ENCODE results near the gene DENND1C. TPM values are rescaled to one million over a fixed set of nuclear protein-coding genes. Genes with fewer than 3 reads are reported as not detected.

DENND1C gene, protein sequence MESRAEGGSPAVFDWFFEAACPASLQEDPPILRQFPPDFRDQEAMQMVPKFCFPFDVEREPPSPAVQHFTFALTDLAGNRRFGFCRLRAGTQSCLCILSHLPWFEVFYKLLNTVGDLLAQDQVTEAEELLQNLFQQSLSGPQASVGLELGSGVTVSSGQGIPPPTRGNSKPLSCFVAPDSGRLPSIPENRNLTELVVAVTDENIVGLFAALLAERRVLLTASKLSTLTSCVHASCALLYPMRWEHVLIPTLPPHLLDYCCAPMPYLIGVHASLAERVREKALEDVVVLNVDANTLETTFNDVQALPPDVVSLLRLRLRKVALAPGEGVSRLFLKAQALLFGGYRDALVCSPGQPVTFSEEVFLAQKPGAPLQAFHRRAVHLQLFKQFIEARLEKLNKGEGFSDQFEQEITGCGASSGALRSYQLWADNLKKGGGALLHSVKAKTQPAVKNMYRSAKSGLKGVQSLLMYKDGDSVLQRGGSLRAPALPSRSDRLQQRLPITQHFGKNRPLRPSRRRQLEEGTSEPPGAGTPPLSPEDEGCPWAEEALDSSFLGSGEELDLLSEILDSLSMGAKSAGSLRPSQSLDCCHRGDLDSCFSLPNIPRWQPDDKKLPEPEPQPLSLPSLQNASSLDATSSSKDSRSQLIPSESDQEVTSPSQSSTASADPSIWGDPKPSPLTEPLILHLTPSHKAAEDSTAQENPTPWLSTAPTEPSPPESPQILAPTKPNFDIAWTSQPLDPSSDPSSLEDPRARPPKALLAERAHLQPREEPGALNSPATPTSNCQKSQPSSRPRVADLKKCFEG
- total RNA-seq: 3.1 TPM

DNA sequence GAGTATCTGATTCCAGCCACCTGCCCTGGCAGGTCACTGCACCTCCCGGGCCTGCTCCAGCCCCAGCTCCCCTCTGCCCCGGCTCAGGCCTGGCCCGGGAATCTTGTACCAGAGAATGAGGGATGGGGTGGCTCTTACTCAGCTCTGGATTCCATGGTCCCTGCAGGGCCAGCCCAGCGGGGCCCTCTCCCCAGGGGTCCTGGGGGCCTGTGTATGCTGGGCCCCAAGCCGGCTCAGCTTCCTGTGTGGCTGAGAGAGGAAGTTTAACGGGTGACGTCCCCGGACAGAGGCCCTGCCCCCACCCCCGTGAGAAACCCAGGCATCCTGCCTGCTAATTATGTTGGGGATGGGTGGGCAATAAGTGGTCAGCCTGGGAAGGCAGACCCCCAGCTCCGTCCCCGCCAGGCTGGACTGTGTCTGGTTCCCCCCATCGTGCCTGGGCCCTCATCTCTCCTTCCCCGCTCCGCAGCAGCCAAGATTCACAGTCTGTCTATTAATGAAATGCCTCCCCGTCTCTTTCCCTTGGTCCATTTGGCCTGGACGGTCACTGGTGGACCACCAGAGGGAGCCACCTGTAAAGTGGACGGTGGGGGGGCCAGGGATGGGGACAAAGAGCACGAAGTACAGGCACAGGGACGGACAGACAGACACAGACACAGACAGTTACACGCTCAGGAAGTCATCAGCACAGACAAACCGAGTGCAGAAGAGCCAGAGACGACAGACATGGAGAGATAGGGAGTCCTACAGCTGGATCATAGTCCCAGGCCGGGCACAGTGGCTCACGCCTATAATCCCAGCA lies at the start of gene DENND1C:
Gene DENND1C (minus strand): TSS at position 247 of the 802 bp plus-strand sequence. CDS start 92 bp downstream, at position 155.
- DNase-seq (ENCODE audit: low spot score): no peak

DNA sequence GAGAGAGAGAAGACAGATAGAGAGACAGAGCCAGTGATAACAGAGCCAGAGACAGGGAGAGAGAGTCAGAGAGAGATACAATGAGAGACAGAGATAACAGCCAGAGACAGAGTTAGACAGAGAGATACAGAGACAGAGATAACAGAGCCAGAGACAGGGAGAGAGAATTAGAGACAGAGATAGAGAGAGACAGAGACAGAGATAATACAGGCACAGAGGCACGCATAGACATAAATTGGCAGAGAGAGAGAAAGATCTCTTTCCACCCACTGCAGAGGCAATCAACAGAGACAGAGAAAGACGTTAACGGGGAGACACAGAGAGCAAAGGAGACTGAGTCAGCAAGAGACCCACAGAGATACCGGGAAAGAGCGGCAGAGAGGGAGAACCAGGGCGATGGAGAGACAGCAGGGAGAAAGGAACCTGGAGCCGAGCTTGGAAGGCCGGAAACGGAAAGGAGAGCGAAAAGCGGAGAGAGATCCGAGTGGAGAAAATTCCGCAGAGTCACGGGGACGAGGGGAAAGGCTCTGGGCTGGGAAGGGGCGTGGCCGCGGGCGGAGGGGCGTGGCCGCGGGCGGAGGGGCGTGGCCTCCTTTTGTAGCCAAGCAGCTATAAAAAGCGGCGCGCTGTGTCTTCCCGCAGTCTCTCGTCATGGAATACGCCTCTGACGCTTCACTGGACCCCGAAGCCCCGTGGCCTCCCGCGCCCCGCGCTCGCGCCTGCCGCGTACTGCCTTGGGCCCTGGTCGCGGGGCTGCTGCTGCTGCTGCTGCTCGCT lies 49.0 kb upstream of the DENND1C start, which contains the start of gene TNFSF9:
Gene TNFSF9 (plus strand): TSS at position 641 of the 777 bp plus-strand sequence. CDS start 11 bp downstream, at position 652.
- peak; percentile 90 for DNase-seq (ENCODE audit: low spot score)

DNA sequence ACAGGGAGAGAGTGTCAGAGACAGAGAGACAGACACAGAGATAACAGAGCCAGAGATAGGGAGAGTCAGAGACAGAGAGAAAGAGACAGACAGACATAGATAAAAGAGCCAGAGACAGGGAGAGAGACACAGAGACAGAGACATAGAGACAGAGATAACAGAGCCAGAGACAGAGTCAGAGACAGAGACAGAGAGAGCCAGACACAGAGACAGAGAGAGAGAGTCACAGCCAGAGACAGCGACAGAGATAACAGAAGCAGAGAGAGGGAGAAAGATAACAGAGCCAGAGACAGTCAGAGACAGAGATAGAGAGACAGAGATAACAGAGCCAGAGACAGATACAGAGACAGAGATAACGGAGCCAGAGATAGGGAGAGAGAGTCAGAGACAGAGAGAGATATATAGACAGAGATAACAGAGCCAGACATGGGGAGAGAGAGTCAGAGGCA lies 48.4 kb upstream of the DENND1C start:
- no peak for DNase-seq (ENCODE audit: low spot score)

DNA sequence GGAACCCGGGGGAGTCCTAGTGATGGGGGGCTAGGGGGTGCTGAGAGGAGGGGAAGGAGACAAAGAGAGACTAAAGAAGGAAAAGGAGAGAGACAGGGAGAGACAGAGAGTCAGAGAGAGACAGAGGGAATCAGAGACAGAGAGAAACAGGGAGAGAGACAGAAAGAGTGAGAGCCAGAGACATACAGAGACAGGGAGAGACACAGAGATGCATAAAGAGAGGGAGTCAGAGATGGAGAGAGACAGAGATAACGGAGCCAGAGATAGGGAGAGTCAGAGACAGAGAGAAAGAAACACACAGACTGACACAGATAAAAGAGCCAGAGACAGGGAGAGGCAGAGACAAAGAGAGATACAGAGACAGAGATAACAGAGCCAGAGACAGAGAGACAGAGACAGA lies 47.8 kb upstream of the DENND1C start:
- no peak for DNase-seq (ENCODE audit: low spot score)

GRCh38 chr19:6528544-6529121 lies 47.0 kb upstream of the DENND1C start:
- DNase-seq (ENCODE audit: low spot score): no peak

DNA sequence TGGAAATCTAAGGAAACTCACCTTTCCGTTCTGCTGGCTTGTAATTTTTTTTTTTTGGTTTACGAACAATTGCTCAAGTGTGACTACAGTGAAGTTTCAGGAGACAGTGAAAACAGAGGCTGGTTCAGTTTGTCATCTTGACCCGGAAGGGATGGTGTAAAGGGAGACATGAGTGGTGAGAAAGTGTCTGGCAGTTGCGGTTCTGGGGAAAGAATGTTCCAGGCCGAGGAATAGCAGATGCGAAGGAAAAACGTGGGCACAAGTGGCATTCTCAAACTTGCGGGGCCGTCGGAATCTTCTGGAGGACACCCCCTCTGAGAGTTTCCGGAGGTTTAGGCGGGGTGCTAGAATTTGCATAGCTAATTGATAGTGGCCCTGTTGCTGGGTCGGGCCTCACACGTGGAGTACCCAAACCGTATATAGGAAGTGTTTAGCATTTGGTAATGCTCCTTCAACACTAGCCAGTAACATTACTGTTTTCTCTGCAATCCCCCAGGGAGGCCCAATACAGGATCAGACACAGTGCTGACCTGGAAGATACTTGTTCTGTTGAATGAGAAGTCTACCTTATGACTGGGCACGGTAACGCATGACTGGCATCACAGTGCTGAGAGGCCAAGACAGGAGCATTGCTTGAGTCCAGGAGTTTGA lies 46.4 kb upstream of the DENND1C start:
- no peak for DNase-seq (ENCODE audit: low spot score)

- DNase-seq (ENCODE audit: low spot score): no peak
These were observed 42.7 kb upstream of the DENND1C start for GRCh38 chr19:6524311-6524710.

DNA sequence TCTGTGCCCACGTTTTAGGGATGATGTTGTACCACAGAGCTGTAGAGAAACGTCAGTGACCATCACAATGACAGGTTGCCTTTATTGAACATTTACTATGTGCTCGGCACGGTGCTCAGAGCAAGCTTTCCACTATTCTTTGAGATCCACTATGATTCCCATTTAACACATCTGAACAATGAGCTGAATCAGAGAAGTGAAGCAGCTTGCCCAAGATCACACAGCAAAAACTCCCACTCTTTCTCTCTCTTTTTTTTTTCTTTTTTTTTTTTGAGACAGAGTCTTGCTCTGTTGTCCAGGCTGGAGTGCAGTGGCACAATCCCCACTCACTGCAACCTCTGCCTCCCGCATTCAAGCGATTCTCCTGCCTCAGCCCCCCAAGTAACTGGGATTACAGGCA lies 41.1 kb upstream of the DENND1C start:
- no peak for DNase-seq (ENCODE audit: low spot score)

DNA sequence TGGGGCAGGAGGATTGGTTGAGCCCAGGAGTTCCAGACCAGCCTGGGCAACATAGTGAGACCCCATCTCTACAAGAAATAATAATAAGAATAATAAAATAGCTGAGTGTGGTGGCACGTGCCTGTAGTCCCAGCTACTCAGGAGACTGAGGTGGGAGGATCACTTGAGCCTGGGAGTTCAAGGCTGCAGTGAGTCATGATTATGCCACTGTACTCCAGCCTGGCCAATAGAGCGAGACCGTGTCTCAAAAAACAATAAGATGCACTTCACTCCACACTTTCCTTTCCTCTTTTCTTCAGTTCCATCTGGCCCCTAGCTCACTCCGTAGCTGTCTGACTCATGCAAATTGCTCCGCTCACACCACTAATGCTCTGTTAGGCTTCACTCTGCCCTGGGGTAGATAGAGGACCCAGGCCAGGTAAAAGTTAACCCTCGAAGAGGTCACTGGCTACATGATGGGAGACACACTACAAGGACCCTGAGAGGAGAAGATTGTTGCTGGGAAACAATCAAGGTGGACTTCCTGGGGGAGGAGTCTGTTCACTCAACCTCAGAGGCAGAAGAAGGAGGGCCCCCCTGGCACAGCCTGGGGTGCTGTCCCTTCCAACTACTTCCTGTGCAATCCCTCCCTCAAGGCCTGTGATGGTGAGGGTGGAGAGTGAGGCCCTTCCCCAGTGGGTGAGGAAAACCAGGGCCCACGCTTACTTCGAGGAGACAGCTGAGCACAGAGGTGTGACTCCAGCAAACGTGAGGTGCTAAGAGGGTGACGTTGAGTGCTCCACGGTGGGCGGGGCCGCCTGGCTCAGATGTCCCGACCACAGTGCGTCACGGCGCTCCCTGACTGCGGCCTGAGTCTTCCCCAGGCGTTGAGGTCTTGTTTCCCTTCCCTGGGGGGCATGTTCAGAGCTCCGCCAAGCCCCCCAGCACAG lies 40.4 kb upstream of the DENND1C start:
- DNase-seq (ENCODE audit: low spot score): no peak

DNA sequence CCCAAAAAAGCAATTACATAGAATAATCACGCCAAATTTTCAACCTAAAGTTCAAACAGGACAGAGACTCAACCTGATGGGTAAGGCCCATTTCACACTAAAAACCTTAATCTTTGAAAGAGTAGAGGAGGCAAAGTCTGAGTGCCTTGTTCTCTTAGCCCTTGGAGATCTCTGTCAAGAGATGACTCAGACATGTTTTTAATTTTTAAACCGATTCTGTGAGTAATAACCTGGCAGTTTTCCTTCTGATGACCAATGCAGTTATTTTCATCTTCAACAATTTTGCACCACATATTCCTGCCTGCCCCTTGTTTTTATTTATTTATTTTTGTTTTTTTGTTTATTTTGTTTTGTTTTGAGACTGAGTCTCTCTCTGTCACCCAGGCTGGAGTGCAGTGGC lies 37.7 kb upstream of the DENND1C start:
- DNase-seq (ENCODE audit: low spot score): no peak

DNA sequence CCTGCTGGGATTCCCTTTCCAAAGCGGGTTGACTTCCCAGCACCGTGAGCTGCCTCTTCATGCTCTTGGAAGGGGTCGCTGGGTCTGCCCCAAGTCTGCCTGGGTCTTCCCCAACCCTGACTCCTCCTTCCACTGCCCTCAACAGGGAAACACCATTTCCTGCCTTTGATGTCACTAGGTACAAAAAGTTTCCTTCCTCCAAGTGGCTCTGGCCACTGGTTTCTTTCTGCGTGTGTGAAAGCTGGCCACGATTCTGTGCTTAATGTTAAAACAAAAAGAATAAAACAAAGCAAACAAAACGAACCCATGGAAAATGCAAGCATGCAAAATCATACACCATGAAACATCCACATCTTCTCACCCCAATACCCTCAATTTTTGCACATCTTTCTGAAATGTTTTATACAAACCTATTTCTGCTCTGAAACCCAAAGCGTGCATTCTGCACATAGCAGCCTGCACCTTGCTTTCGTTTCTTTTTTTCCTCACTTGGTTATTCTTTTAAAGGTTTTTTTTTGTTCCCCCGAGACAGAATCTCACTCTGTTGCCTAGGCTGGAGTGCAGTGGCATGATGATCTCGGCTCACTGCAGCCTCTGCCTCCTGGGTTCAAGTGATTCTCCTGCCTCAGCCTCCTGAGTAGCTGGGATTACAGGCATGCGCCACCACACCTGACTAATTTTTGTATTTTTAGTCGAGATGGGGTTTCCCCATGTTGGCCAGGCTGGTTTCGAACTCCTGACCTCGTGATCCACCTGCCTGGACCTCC lies 36.7 kb upstream of the DENND1C start:
- no peak for DNase-seq (ENCODE audit: low spot score)

GRCh38 chr19:6516659-6517291 lies 35.2 kb upstream of the DENND1C start:
- DNase-seq (ENCODE audit: low spot score): peak; percentile 88

GRCh38 chr19:6516018-6516658 lies 34.6 kb upstream of the DENND1C start:
- peak; percentile 92 for DNase-seq (ENCODE audit: low spot score)

GRCh38 chr19:6514926-6515544 lies 33.4 kb upstream of the DENND1C start:
- no peak for DNase-seq (ENCODE audit: low spot score)

- DNase-seq (ENCODE audit: low spot score): no peak
These were observed 32.5 kb upstream of the DENND1C start for GRCh38 chr19:6514089-6514488.

DNA sequence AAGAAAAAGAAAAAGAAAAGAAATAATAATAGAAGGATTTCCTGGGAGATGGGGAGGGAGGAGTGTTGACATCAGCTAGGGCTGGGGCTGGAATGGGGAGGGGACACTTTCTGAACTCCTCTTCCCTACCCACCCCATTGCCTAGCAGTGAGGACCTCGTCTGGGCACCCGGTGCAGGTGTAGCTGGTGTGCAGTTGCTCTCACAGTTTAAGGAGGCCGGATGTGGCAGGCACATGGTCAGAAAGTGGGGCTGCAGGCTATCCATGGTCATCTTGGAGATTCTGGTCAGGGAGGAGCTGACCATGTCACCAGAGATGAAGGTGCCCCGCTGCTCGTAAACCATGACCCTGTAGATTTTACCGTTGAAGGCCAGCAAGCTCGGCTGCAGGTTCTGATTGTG lies 29.0 kb upstream of the DENND1C start:
- DNase-seq (ENCODE audit: low spot score): no peak
